Neural progenitor cell (in vitro differentiated cells): Measurements from ENCODE around the gene SV2A. TPM values are rescaled to one million over a fixed set of nuclear protein-coding genes. Genes with fewer than 3 reads are reported as not detected.

Experiments
- DNase-seq: peaks from one replicate; pipeline ENCODE4 v3.0.0-alpha.2; 2016; ENCODE audit warnings: low spot score
- H2AFZ ChIP-seq: fragments of 200-600 bp; sonication (generic); replicated peaks from 2 replicates; pipeline ENCODE4 v1.6.1; 2016; ENCODE audit warnings: antibody characterized with exemption
- H3F3A ChIP-seq: fragments of 200-600 bp; sonication (generic); 2 replicates; pipeline ENCODE4 v1.6.1; 2016; ENCODE audit warnings: antibody characterized with exemption, low read depth
- H3K27ac ChIP-seq: fragments of 200-600 bp; sonication (generic); 2 replicates; pipeline ENCODE4 v1.5.1; 2016; ENCODE audit warnings: mild to moderate bottlenecking
- H3K27me3 ChIP-seq: fragments of 200-600 bp; sonication (generic); 2 replicates; pipeline ENCODE4 v1.6.1; 2016; ENCODE audit warnings: mild to moderate bottlenecking, moderate library complexity
- H3K36me3 ChIP-seq: fragments of 200-600 bp; sonication (generic); 2 replicates; pipeline ENCODE4 v1.5.1; 2016
- H3K4me1 ChIP-seq: fragments of 200-600 bp; sonication (generic); 2 replicates; pipeline ENCODE4 v1.6.1; 2016; ENCODE audit warnings: mixed run types
- H3K4me2 ChIP-seq: fragments of 200-600 bp; sonication (generic); 2 replicates; pipeline ENCODE4 v1.6.1; 2016
- H3K4me3 ChIP-seq: fragments of 200-600 bp; sonication (generic); 2 replicates; pipeline ENCODE4 v1.5.1; 2016
- H3K79me2 ChIP-seq: fragments of 200-600 bp; sonication (generic); 2 replicates; pipeline ENCODE4 v1.6.1; 2016; ENCODE audit warnings: low read depth
- H3K9ac ChIP-seq: fragments of 200-600 bp; sonication (generic); 2 replicates; pipeline ENCODE4 v1.6.1; 2016
- H3K9me3 ChIP-seq: fragments of 200-600 bp; sonication (generic); 2 replicates; pipeline ENCODE4 v1.5.1; 2016; ENCODE audit warnings: low read depth
- H4K20me1 ChIP-seq: fragments of 200-600 bp; sonication (generic); 2 replicates; pipeline ENCODE4 v1.6.1; 2016; ENCODE audit warnings: low read depth
- H3K27ac Mint-ChIP-seq: 3 replicates; pipeline ENCODE4 v1.8.0; 2021; ENCODE audit warnings: mixed read lengths
- H3K27me3 Mint-ChIP-seq: 2 replicates; pipeline ENCODE4 v1.8.0; 2022; ENCODE audit warnings: low read depth, mild to moderate bottlenecking, inconsistent platforms, moderate library complexity, mixed read lengths; ENCODE audit not compliant: insufficient read depth
- H3K36me3 Mint-ChIP-seq: 3 replicates; pipeline ENCODE4 v1.8.0; 2021; ENCODE audit warnings: mixed read lengths
- H3K4me1 Mint-ChIP-seq: 3 replicates; pipeline ENCODE4 v1.8.0; 2021; ENCODE audit warnings: mixed read lengths
- H3K4me3 Mint-ChIP-seq: 3 replicates; pipeline ENCODE4 v1.8.0; 2021; ENCODE audit warnings: mild to moderate bottlenecking, moderate library complexity, mixed read lengths
- H3K9me3 Mint-ChIP-seq: 3 replicates; pipeline ENCODE4 v1.8.0; 2020; ENCODE audit warnings: mixed read lengths
- CTCF ChIP-seq: fragments of 200-600 bp; sonication (generic); IDR thresholded peaks from 2 replicates; pipeline ENCODE4 v1.5.1; 2017; ENCODE audit warnings: antibody characterized with exemption, mild to moderate bottlenecking
- EZH2 ChIP-seq: fragments of 200-600 bp; sonication (generic); IDR thresholded peaks from 2 replicates; pipeline ENCODE4 v1.6.1; 2017; ENCODE audit warnings: antibody characterized with exemption, mild to moderate bottlenecking, moderate library complexity
- EZH2phosphoT487 ChIP-seq: fragments of 200-600 bp; sonication (generic); IDR thresholded peaks from 2 replicates; pipeline ENCODE4 v1.6.1; 2017; ENCODE audit warnings: antibody characterized with exemption
- total RNA-seq: library from RNA; depleted of rRNA; stranded (reverse); fragments of >200 nt; gene quantifications from 2 replicates; pipeline ENCODE4 v1.2.3, GENCODE V29; 2015; ENCODE audit warnings: low replicate concordance

SV2A gene
- total RNA-seq, 1 donor from 2014 or later: 31.6 TPM

GRCh38 chr1:149925751-149926150 lies 8.1 kb upstream of the SV2A start:
- Mint-ChIP-seq H3K4me3 (peak overlapping the region; percentile 97), H3K9me3 (no peaks in the 10 kb centered on the region), H3K27me3 (peaks cover 5% of the 10 kb centered on the region), H3K36me3 (peaks cover 33% of the 10 kb centered on the region), H3K4me1 (peaks cover 24% of the 10 kb centered on the region), H3K27ac (no peak overlapping the region)
- H3K4me1 ChIP-seq: peaks cover 15% of the 10 kb centered on the region
- H3F3A ChIP-seq: peaks cover 18% of the 10 kb centered on the region
- no peak overlapping the region for H3K27ac ChIP-seq
- H3K27me3 ChIP-seq: no peaks in the 10 kb centered on the region
- peaks cover 35% of the 10 kb centered on the region for H3K79me2 ChIP-seq
- TF ChIP-seq EZH2phosphoT487 (no peak), EZH2 (no peak), CTCF (no peak)
- no peak for DNase-seq
- no peak overlapping the region for H3K4me3 ChIP-seq
- H3K9me3 ChIP-seq: no peaks in the 10 kb centered on the region
- no peak overlapping the region for H3K9ac ChIP-seq
- H4K20me1 ChIP-seq: peaks cover 17% of the 10 kb centered on the region
- peak overlapping the region; percentile 90 for H3K4me2 ChIP-seq
- H2AFZ ChIP-seq: no peak overlapping the region
- H3K36me3 ChIP-seq: peaks cover 18% of the 10 kb centered on the region

GRCh38 chr1:149925345-149925744 lies 7.7 kb upstream of the SV2A start:
- H3K27ac ChIP-seq: no peak overlapping the region
- peaks cover 18% of the 10 kb centered on the region for H3F3A ChIP-seq
- no peaks in the 10 kb centered on the region for H3K27me3 ChIP-seq
- Mint-ChIP-seq H3K36me3 (peaks cover 33% of the 10 kb centered on the region), H3K27ac (no peak overlapping the region), H3K9me3 (no peaks in the 10 kb centered on the region), H3K4me3 (peak overlapping the region; percentile 97), H3K4me1 (peaks cover 24% of the 10 kb centered on the region), H3K27me3 (peaks cover 5% of the 10 kb centered on the region)
- H3K4me1 ChIP-seq: peaks cover 15% of the 10 kb centered on the region
- H3K79me2 ChIP-seq: peaks cover 35% of the 10 kb centered on the region
- H3K36me3 ChIP-seq: peaks cover 18% of the 10 kb centered on the region
- H2AFZ ChIP-seq: no peak overlapping the region
- no peaks in the 10 kb centered on the region for H3K9me3 ChIP-seq
- DNase-seq: no peak
- H3K4me3 ChIP-seq: no peak overlapping the region
- no peak overlapping the region for H3K9ac ChIP-seq
- TF ChIP-seq CTCF (no peak), EZH2 (no peak), EZH2phosphoT487 (no peak)
- peaks cover 17% of the 10 kb centered on the region for H4K20me1 ChIP-seq
- H3K4me2 ChIP-seq: no peak overlapping the region

GRCh38 chr1:149923626-149924025 lies 6.0 kb upstream of the SV2A start:
- peaks cover 30% of the 10 kb centered on the region for H3K36me3 Mint-ChIP-seq
- Histone ChIP-seq H3K79me2 (peaks cover 35% of the 10 kb centered on the region), H3K9ac (no peak overlapping the region), H3K27me3 (no peaks in the 10 kb centered on the region), H3K4me2 (no peak overlapping the region), H3F3A (peaks cover 18% of the 10 kb centered on the region), H3K27ac (no peak overlapping the region), H3K4me1 (peaks cover 13% of the 10 kb centered on the region), H2AFZ (no peak overlapping the region), H3K9me3 (no peaks in the 10 kb centered on the region), H3K4me3 (no peak overlapping the region), H3K36me3 (peaks cover 18% of the 10 kb centered on the region), H4K20me1 (peaks cover 17% of the 10 kb centered on the region)
- H3K4me3 Mint-ChIP-seq: no peak overlapping the region
- H3K27ac Mint-ChIP-seq: no peak overlapping the region
- H3K4me1 Mint-ChIP-seq: peaks cover 21% of the 10 kb centered on the region
- DNase-seq: no peak
- TF ChIP-seq CTCF (no peak), EZH2phosphoT487 (no peak), EZH2 (no peak)
- peaks cover 5% of the 10 kb centered on the region for H3K27me3 Mint-ChIP-seq
- no peaks in the 10 kb centered on the region for H3K9me3 Mint-ChIP-seq
